Adrenal gland (tissue), 12 donors: ENCODE measurements around the gene LRIG1. TPM values are rescaled to one million over a fixed set of nuclear protein-coding genes. Genes with fewer than 3 reads are reported as not detected.

ENCODE experiments used
- DNase-seq, 7 donors: peaks; one replicate each; pipeline ENCODE4 v3.0.0-alpha.2; 2019 to 2020
- H3K27ac ChIP-seq, 5 donors: fragments of 200-600 bp; sonication (generic) in 4 of 5; 1 replicate in 3 of 5; 2 replicates in 2 of 5; pipeline versions ENCODE4 v1.5.1 to v1.8.0; 2016 to 2020; ENCODE audit warnings: mild to moderate bottlenecking in 1 of 5
- H3K27me3 ChIP-seq: fragments of 200-600 bp; 2 replicates; pipeline ENCODE4 v1.8.0; 2021
- H3K36me3 ChIP-seq, 2 donors: fragments of 200-600 bp; replicated peaks in 1 of 2; 1 replicate in 1 of 2; 2 replicates in 1 of 2; pipeline versions ENCODE4 v1.5.1 to v1.8.0; 2018 to 2022
- H3K4me1 ChIP-seq, 2 donors: fragments of 200-600 bp; replicated peaks in 1 of 2; 1 replicate in 1 of 2; 2 replicates in 1 of 2; pipeline versions ENCODE4 v1.5.1 to v1.8.0; 2018 to 2021
- H3K4me3 ChIP-seq, 4 donors: fragments of 200-600 bp; sonication (generic) in 3 of 4; one replicate each; pipeline ENCODE4 v1.5.1; 2016 to 2018
- H3K9me3 ChIP-seq, 3 donors: fragments of 200-600 bp; sonication (generic) in 1 of 3; replicated peaks in 1 of 3; 1 replicate in 2 of 3; 2 replicates in 1 of 3; pipeline versions ENCODE4 v1.5.1 to v1.8.0; 2016 to 2021
- CTCF ChIP-seq, 6 experiments: fragments of 450-650 bp in 4 of 6; fragments of 200-600 bp in 2 of 6; sonication (generic) in 1 of 6; IDR thresholded peaks; 1 replicate in 5 of 6; 2 replicates in 1 of 6; pipeline versions ENCODE4 v1.5.1 to v1.8.0; 2016 to 2021; ENCODE audit warnings: antibody characterized with exemption in 6 of 6, mild to moderate bottlenecking in 2 of 6, moderate library complexity in 1 of 6
- POLR2A ChIP-seq, 2 donors: fragments of 450-650 bp; IDR thresholded peaks; one replicate each; pipeline ENCODE4 v1.6.1; 2017; ENCODE audit warnings: antibody characterized with exemption in 2 of 2, mild to moderate bottlenecking in 2 of 2, moderate library complexity in 1 of 2
- WGBS, 4 donors: extraction: QIAGEN DNeasy Blood & Tissue Kit in 2 of 4; methylation state at CpG; one replicate each; pipeline versions ENCODE4 v1.1.5 to v1.1.7; 2013 to 2017; 5-methylcytosine and 5-hydroxymethylcytosine counted together
- intact Hi-C, 2 donors: fragments of 100-400 bp; cut with DNase I; formaldehyde crosslinking; loops; one replicate each; pipeline versions ENCODE4 v1.14.1 to v1.15.0; 2022 to 2023
- polyA plus RNA-seq, 3 donors: library from polyadenylated mRNA; stranded (reverse); fragments of 200-250 nt in 2 of 3; fragments of 350-450 nt in 1 of 3; fragmentation: Illumina TruSeq in 1 of 3; extraction: RNeasy Lipid Tissue Mini Kit (QIAGEN cat#74804) in 1 of 3; gene quantifications; one replicate each; pipeline ENCODE4 v1.2.3, GENCODE V29; 2013 to 2014
- total RNA-seq, 9 donors: library from RNA; depleted of rRNA in 4 of 9; stranded (reverse); fragments of >200 nt in 4 of 9; fragments of 120-200 nt in 1 of 9; fragmentation: NEBNext Ultra II Directional in 1 of 9; extraction: Animal tissue kit (Norgen Biotek cat#: 25700) in 1 of 9; gene quantifications; one replicate each; pipeline versions ENCODE4 v1.1.0 to v1.2.4, GENCODE V29; 2013 to 2023
- donor health status: healthy with polysubstance abuse.
- donor health status: Bipolar disorder and iron deficiency.
- donor health status: DM: yes; HTN: yes; CAD: no.
- donor health status: DM: no; HTN: no; CAD: no.
- donor health status: DM: no; HTN: no; CAD: no.
- donor health status: DM: yes; HTN: yes; CAD: no.

Gene LRIG1
- total and polyA plus RNA-seq, 12 donors = 1.5 to 13.3 (median 4.7) TPM

- WGBS, 4 donors = 89 to 98% (median 97%) methylated on average over 8 to 9 of the region's 9 CpGs
- DNase-seq = no peak
- H3K4me1 ChIP-seq = no peaks in the 10 kb centered on the region
- no peaks in the 10 kb centered on the region for H3K36me3 ChIP-seq
- no peak overlapping the region for H3K27ac ChIP-seq
- TF ChIP-seq POLR2A (IDR thresholded peaks at IDR 0.05) (no peak), CTCF (IDR thresholded peaks at IDR 0.05) (no peak)
- H3K9me3 ChIP-seq = no peaks in the 10 kb centered on the region
- intact Hi-C loops = loop anchor here in 1 of 2 donors (10.0 kb wide), 1 partner anchor 112 kb away; no protein-coding TSS in a partner anchor
- H3K27me3 ChIP-seq = no peaks in the 10 kb centered on the region
- no peak overlapping the region for H3K4me3 ChIP-seq
Observed at GRCh38 chr3:66396888-66397287, 103.9 kb downstream of the LRIG1 start.

GRCh38 chr3:66396161-66396760 lies 104.6 kb downstream of the LRIG1 start:
- Histone ChIP-seq H3K36me3 (no peaks in the 10 kb centered on the region), H3K27ac (no peak overlapping the region), H3K9me3 (peaks cover 0 to 4% (median 0%) of the 10 kb centered on the region in 3 donors), H3K27me3 (no peaks in the 10 kb centered on the region), H3K4me1 (no peaks in the 10 kb centered on the region), H3K4me3 (no peak overlapping the region)
- intact Hi-C loops = loop anchor here in 1 of 2 donors (10.0 kb wide), 1 partner anchor 111 kb away; no protein-coding TSS in a partner anchor
- TF ChIP-seq POLR2A (IDR thresholded peaks at IDR 0.05) (no peak), CTCF (IDR thresholded peaks at IDR 0.05) (no peak)
- 94 to 96% (median 95%) methylated on average over 13 of the region's 13 CpGs for WGBS, 4 donors
- DNase-seq = no peak

GRCh38 chr3:66395635-66396034 lies 105.2 kb downstream of the LRIG1 start:
- H3K27ac ChIP-seq = no peak overlapping the region
- intact Hi-C loops = loop anchor here in 1 of 2 donors (10.0 kb wide), 1 partner anchor 111 kb away; no protein-coding TSS in a partner anchor
- H3K36me3 ChIP-seq = no peaks in the 10 kb centered on the region
- H3K4me1 ChIP-seq = no peaks in the 10 kb centered on the region
- H3K27me3 ChIP-seq = no peaks in the 10 kb centered on the region
- TF ChIP-seq CTCF (IDR thresholded peaks at IDR 0.05) (no peak), POLR2A (IDR thresholded peaks at IDR 0.05) (no peak)
- 89 to 92% (median 90%) methylated on average over 9 to 10 of the region's 10 CpGs for WGBS, 4 donors
- H3K4me3 ChIP-seq = no peak overlapping the region
- H3K9me3 ChIP-seq = peaks cover 0 to 4% (median 0%) of the 10 kb centered on the region in 3 donors
- DNase-seq = no peak

- intact Hi-C loops = loop anchor here in 1 of 2 donors (10.0 kb wide), 1 partner anchor 110 kb away; no protein-coding TSS in a partner anchor
- H3K4me1 ChIP-seq = no peaks in the 10 kb centered on the region
- DNase-seq = no peak
- H3K9me3 ChIP-seq = peaks cover 0 to 4% (median 0%) of the 10 kb centered on the region in 3 donors
- H3K27ac ChIP-seq = peak overlapping the region in 2 of 5 donors; percentile 34 to 66
- no peaks in the 10 kb centered on the region for H3K36me3 ChIP-seq
- no peak overlapping the region for H3K4me3 ChIP-seq
- no peaks in the 10 kb centered on the region for H3K27me3 ChIP-seq
- no peak for TF ChIP-seq CTCF (IDR thresholded peaks at IDR 0.05)
- no peak for TF ChIP-seq POLR2A (IDR thresholded peaks at IDR 0.05)
- 69 to 82% (median 78%) methylated on average over 8 of the region's 8 CpGs for WGBS, 4 donors
Observed at GRCh38 chr3:66394753-66395249, 106.0 kb downstream of the LRIG1 start.
